T1000 (cell line): ENCODE results near the gene ENDOV.

Experiments
- DNase-seq: peaks from one replicate; lab custom pipeline; 2025; ENCODE audit warnings: mixed read lengths; lab: John Stamatoyannopoulos, UW

ENDOV gene

DNA sequence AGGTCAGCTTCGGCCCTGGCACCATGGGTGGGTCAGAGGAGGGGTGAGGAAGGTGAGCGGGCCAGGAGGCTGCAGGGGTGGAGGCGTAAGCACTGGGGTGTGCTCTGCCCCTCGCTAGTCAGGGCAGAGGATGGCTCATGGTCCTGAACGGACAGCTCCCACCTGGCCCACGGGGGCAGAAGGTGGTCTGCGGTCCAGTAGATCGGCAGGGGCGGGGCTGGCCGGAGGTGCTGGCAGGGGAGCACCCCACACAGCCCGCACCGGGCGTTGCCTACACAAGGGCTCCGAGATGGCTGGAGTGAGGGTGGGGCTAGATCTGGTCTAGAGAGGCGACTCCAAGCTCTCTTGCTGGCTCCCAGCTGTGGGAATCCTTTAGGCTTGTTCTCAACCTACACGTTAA is 53.3 kb downstream of the ENDOV start:
- no peak for DNase-seq

DNA sequence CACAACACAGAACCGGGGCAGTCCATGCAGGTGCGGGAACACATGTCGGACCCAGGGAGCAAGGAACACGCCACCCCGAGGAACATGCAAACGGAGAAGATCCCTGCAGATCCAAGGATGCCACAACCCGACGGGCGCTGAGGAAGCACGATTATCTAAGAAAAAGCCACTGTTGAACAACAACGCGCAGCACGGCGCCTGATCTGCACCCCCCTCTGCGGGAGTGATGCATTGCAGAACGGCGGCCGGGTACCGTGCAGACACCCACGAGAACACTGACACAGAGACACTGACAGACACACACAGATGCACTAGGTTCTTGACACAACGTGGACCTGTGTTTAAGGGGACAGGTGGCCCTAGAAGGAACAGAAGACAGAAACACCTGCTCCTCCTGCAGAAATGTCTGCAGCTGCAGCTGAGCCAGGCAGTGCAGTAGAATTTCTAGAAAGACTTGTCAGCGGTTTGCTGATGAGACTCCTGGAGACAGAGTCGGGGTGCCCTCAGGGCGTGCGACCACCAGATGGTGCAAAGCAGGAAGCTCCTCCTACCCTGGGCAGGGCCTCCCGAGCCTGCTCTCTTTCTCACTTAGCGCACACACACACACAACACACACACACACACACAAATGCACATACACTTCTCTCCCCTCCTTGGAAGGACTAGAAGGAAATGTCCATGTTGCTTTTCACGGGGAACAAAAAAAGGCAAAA is 54.0 kb downstream of the ENDOV start:
- DNase-seq, result no peak

DNA sequence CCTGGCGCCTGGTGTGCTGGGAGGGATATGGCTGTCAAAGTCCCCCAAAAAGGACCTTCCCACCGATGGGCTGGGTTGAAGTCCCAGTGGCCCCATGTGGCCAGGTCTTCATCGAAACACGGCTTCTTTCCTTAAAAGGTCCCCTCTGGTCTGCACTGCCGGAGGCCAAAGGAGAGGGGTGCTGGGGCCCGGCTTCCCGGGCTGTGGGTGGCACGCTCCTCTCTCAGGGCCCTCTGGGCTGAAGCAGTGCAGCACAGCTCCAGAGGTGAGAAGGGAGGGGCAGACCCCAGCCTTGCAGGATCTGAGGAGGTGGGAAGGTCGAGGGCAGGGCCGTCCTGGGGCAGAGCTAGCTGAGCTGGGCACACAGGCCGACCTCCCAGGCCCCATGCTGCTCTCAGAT is 54.7 kb downstream of the ENDOV start:
- DNase-seq, result no peak

DNA sequence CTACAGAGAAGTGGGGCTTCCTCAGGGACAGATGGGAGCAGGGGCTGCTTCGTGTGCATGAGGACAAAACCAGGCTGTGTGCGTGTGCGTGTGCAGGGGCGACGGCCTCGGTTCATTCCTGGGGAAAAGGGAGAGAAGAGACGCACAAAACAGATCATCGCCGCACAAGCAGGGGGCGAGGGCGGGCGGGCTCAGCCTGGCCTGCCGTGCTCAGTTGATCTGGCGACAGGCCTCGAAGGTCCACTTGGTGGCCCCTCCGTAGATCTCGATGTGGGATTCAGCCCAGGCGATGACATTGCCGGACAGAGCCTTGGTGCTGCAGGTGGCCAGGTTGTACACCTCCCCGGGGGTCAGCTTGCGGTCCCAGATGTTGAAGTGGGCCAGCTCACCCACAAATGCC is 55.6 kb downstream of the ENDOV start:
- DNase-seq, result no peak

DNA sequence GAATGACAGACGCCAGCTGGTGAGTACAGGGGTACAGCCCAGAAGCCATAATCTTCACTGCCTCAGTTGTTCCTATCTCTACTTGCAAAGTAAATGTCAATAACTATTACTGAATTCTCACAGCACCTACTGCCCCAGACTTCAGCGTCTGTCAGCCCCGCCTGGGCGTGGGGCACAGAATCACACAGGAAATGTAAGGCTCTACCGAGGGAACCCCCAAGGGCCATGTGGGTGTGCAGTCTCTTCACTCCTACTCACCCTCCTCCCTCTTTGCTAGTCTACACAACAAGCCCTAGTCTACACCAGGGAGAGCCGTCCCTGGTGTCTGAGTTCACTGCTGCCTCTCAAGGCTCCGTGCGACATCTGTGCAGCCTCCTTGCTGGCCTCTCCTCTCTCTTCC is 57.0 kb downstream of the ENDOV start:
- DNase-seq, result no peak

DNA sequence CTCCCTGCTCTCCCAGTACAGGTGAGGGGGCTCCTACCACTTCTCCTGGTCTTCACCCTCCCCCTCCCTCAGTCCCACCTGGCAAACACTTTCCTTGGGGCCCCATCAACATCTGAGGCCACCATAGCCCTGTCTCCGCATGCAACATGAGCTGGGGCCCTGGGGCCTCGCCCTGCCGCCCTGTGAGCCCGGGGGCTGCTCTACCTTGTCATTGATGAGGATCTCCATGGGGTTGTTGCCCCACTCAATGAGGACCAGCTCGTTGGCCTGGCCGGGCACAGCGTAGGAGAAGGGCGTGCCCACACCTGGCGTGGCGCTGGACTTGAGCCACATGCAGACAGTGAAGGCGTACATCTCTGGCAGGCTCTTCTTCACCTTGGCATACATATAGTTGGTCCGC is 58.0 kb downstream of the ENDOV start:
- DNase-seq, result no peak

DNA sequence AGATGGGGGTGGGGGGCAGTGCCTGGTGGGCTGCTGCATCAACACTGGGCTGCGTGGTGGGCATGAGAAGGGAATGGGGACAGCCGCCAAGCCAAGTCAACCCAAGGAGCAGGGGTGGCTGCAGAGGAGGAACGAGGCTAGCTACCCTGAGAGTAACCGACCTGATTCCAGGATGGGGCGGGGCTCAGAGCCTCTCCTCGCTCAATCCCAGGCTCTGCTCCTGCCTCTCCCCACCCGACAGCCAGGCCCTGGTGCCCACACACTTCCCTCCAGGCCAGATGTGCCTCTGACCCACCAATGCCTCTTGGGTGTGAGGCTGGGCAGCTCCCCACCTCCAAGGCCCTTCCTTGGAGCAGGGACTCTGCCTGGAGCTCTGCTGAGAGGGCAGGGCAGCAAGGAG is 58.7 kb downstream of the ENDOV start:
- DNase-seq, result no peak

DNA sequence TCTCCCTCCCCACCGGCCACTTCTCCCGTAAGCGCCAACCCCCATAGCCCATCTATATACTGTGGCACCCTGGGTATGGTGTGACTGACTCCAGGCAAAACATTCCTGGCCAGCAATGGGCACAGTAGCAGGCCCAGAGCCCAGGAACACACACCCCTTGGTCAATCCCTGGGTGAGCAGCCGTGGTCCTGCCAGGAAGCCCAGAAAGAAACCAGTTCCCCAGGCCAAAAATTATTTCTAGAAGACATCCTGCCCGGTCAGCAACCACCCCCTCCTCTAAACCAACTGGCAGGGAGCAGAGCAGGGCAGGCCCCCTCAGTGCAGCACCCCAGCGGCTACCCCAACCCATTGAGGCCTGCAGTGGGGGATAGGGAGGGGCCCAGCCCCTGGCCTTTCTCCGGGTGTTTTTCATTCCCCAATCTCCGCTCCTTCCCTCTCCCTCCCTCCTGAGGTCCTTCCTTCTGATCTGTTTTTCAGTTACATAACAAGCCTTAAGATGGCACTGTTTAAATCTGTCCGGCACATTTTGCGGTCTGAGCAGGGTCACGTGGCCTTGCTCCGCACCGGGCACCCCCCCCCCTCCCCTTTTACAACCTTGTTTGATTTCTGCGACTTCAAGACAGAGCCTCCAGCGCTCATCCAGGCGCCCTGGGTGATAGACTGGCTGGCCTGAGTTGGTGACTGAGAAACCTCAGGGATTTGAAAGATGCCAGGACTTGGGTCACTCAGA is 59.4 kb downstream of the ENDOV start:
- peak; percentile 46 for DNase-seq

DNA sequence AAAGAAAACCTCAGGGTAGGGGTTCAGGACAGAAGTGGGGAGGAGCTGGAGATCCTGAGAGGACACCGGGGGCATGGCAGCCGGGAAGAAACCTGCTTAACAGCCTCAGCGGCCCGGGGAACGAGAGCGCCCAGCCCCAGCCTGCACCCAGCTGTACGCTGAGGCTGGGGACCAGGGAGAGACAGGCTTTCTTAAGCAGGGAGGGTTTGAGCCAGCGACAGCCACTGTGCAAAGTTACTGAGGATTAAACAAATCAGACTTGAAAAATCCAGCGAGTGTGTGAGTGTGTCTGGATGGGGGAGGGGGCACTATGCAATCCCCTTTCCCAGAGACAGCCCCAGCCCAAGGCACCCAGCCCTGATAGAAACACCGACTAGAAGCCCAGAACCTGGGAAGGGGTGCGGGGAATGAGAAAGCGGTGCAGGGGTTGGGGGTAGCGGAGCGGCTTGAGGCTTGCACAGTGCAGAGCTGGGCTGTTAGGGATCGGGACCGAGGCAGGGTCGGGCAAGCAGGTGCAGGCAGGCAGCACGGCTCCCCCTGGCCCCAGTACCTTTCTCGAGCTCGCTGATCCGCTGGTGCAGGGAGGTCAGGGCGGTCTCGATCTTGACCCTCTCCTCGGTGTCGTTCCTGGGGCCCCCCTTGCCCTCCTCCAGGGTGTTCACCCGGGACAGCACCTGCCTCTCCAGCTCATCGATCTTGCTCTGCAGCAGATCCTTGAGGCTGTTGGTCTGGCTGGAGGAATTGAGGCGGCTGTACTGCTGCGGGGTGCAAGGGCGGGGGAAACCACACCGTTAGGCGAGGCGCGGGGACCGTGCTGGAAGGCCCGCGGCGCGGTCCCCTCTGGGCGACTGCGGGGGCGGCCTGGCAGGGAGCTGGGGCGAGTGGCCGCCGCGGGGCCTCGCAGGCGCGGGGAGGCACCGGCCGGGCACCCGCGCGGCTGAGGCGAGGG is 60.3 kb downstream of the ENDOV start:
- DNase-seq, result no peak

DNA sequence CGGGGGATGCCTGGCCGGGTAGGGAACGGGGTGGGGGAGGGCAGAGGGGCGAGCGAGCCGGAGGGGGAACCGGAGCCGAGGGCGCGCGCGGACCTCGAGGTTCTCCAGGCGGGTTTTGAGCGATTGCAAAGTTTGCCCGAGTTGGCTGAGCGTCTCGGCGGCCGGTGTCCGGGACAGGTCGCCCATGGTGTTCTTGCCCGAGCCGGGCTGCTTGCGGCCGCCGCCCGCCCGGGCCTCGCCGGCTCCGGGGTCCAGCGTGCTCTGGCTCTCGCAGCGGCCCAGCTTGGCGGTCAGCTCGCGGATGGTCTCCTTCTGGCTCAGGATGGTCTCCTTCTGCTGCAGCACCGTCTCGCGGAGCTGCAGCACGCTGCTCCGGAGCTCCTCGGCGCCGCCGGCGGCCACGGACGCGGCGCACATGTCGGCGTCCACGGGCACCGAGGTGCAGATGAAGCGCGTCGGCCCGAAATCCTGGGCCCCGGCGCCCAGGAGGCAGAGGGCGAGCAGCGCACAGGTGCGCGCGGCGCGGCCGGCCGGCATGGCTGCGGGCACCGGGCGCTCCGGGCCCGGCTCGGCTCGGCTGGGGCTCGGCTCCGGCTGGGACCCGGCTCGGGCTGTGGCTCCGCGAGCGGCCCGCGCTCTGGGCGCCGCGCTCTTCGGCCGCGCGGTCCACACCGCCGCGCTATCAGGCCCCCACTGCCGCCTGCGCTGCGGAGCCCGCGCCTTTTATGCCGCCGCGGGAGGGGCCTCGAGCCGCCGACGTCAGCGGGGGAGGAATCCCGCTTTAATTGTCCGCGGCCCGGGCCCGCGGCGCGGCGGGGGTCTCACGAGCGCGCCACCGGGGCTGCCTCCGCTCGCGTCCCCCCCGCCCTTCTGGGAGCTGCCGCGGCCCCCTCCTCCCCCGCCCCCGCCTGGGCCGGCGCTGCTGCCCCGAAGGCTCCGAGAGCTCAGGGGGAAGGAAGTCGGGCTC is 61.2 kb downstream of the ENDOV start, which contains the start of gene NPTX1:
Gene NPTX1 (minus strand): TSS at position 698 of the 967 bp plus-strand sequence. CDS start 161 bp downstream, at position 537.
- DNase-seq, result peak; percentile 45

DNA sequence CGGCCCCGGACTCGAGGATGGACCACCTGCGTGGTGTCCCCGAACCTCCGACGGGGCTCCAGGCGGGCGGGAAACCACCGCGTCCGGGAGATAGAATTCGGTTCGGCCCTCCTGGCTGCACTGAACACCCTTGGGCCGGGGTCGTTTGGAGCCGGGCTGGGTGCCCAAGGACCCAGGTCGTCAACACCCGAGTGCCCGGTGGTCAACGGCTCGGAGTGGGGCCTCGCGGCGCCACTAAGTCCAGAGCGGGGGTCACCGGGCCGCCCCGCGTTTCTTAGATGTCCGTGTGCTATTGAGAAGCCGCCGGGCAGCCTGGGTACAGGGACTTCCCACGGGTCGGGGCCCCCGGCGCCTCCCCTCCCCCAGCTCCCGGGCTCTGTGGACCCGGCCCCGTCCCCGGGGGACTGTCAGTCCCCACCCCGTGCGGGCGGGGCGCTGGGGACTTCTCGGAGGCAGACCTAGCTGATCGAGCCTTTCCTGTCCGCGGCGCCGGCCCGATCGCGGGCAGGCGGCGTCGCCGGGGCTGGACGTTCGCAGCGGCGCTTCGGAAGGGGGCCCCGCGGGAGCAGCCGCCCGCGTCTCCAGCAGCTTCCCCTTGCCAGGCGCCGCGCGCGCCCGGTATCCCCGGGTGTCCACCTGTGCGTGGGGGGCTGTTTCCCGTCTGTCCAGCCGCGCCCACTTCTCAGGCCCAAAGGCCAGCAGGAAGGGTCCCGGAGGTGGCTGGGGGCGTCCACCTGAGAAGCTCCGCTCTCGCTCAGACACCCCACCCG is 62.1 kb downstream of the ENDOV start:
- peak; percentile 22 for DNase-seq

DNA sequence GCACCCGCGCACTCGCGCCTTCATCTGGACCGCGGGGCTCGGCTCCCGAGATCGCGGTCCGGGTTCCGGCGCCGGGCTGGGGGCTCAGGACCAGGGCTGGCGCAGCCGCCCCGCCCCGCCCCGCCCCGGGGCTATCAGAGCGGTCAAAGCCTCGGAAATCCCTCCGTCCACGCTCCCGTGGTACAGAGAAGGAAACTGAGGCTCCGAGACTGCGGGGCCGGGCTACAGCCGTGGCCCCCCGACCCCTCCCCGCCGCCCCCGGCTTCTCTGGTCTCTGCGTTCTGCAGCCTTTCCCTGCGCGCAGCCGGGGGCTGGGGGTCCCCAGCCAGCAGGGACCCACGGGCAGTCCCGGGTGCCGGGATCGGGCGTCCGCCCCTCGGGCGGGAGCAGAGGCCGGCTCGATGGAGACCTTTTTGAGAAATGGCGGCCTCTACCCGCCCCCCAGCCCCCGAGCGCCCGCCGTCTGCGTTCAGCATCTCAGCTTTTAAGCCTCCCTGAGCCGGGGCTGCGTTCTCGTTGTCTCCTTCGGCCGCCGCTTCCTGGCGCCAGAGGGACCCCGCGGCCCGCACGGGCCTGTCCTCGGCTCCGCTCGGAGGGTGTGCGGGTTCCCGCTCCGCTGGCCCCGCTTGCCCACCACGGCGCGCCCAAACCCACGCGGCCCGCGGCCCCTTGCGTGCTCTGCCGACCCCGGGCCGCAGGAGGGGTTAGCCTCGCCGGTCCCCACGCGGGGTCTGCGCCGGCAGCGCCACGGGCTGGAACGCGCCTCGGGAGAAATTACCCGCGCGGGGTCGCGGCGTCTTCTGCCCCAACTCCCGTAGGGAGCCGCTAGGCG is 62.9 kb downstream of the ENDOV start:
- DNase-seq, result peak; percentile 25

DNA sequence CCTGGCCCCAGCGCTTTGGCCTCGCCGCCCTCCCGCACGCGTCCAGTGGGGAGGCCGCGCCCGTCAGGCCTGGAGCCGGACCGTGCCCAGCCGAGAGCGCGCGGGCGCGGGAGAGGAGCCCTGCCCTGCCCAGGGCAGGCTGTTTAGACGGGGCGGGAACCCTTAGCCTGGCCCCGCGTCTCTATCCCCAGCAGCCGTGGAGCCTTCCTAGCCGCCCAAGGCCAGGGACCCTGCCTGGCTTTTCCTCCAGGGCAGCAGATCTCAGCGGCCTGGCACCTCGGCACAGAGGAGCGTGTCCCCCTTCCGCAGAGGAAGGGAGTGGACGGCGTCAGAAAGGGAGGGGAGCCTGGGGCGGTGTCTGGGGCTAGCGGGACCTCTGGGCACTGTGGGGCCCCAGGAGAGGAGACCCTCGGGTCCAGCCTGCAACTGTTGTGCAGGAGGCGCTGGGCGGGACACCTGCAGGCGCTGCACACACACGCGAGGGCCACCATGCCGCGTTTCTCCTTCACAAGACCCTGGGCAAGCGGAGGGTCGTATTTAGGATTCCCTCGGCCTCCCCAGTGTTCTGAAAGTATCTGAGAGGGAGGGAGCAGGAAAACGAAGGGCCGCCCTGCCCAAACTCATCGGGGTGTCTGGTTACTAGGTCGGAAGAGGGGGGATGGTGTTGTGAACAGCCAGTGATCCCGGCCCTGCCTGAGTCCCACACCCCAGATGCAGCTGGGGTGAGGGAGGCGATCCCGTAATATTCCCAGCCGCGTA is 63.7 kb downstream of the ENDOV start:
- DNase-seq, result no peak

DNA sequence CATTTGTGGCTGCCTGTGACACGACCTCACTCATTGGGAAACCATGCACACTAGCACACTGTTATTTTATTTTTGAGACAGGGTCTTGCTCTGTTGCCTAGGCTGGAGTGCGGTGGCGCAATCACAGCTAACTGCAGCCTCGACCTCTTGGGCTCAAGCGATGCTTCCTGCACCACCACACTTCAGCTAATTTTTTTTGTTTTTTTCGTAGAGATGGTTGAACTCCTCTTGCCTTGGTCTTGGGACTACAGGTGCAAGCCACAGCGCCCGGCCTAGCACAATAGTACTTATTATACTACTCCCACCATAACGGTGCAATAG is 64.2 kb downstream of the ENDOV start:
- DNase-seq, result no peak

DNA sequence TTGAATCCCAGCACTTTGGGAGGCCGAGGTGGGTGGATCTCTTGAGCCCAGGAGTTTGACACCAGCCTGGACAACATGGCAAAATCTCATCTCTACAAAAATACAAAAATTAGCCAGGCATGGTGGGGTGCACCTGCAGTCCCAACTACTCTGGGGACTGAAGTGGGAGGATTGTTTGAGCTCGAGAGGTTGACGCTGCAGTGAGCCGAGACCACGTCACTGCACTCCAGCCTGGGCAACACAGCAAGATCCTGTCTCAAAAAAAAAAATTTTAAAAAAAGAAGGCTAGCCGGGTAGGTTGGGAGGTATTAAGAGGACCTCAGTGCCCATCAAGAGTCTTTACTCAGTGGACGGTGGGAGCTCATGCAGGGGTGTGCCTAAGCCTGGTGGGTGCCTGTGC is 65.3 kb downstream of the ENDOV start:
- DNase-seq, result no peak

DNA sequence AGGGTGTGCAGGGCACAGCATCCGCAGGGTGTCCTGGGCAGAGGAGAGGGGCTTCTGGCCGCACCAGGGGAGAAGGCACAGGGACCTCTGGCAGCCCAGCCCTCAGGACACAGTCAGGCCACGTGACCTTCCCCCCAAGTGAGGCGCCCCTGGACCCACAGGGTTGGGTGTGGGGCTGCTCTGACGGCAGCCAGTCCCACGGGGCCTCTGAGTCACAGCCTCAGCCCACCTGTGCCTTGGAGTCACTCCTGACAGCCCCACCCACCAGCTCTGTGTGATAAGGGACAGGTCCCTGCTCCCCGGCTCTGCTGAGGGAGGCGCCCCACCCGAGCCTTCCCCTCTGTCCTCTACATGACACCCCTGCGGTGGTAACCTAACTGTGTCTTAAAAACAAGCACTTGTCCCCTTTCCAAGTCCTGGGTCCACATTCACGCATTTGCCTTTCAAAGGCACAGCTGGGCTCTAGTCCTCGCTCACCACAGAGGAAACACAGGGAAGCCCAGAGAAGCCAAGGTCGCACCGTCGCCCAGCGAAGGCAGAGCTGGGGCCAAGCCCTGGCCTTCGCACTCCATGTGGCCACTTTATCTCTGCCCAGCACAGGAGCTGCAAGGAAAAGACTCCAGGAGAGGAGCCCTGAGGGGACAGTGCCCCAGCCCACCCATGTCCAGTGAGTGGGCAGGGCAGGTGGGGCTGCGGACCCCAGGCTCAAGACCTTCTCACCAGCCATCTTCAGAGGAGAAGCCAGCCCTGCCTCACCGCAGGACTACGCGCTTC is 66.5 kb downstream of the ENDOV start:
- DNase-seq, result no peak

DNA sequence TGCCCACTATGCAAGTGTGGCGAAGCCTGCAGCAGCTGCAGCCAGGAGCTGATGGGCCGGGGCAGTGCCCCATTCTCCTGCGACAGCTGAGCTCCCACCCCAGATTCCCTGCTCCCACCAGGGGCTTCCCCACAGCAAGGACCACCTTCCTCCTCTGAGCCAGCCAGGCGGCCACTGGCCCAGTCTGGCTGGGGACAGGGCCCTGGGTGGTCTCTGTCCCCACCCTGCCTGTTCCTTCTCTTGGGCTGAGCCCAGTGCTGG is 67.0 kb downstream of the ENDOV start:
- no peak for DNase-seq

DNA sequence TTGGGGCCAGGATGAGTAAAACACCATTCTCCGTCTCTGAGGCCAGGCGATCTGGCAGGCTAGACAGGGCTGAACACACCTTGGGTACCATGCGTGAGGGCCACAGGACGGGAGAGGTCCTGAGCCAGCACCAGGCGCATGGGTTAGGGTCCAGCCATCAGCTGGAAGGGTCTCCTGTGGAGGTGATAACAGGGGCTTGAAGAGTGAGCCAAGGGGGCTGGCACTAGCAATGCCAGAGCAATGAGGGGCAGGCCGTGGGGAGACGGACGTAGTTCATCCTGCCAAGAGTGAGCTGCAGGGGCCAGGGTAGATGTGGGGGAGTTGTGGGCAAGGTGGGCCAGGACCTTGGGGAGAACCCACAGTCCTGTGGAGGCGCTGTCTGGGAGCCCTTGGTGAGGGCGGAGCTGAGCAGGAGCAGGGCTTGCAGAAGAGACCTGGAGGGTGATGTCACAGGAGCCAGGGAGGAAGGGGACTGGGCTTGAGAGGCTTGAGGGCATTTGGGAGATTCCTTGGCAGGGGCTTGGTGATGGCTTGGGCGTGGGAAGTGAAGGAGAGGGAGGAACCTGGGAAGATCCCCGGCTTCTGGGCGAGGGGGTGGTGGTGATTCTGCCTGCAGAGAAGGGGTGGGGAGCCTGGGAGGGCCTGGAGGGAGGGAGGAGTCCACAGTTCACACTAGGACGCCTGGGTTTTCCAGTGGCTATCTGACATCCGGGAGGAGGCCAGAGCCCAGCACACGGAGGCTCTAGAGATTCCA is 67.8 kb downstream of the ENDOV start:
- no peak for DNase-seq
